H1 (cell line): ENCODE measurements around the gene CWC25. TPM values are rescaled to one million over a fixed set of nuclear protein-coding genes. Genes with fewer than 3 reads are reported as not detected.

ENCODE experiments used
- CTCF ChIA-PET: fragments of 300-600 bp; sonication (Branson Sonifier 250); formaldehyde crosslinking; loops from one replicate; lab custom pipeline; 2021; ENCODE audit not compliant: partially characterized antibody; lab: Charles Lee
- POLR2A ChIA-PET: fragments of 300-600 bp; sonication (Branson Sonifier 250); formaldehyde crosslinking; loops from one replicate; lab custom pipeline; 2021; ENCODE audit warnings: inconsistent platforms; ENCODE audit not compliant: partially characterized antibody; lab: Charles Lee
- DNase-seq, 2 experiments: peaks; one replicate each; pipeline versions ENCODE4 v3.0.0 to v3.0.0-alpha.2; 2010 to 2022; ENCODE audit warnings: low spot score in 2 of 2, low read depth in 1 of 2, mixed read lengths in 1 of 2
- FAIRE-seq: peaks from 2 replicates; lab custom pipeline; 2011; peaks lifted over from hg19 to GRCh38; lab: Jason Lieb, UNC
- H2AFZ ChIP-seq: 2 replicates; pipeline ENCODE4 v1.8.1; 2012; ENCODE audit warnings: low read length, inconsistent platforms
- H2AK5ac ChIP-seq: 2 replicates; pipeline ENCODE4 v1.6.1; 2013; ENCODE audit warnings: low read depth, low read length
- H2BK120ac ChIP-seq: replicated peaks from 2 replicates; pipeline ENCODE3; 2013; ENCODE audit warnings: low read depth, low read length, inconsistent platforms
- H2BK12ac ChIP-seq: 2 replicates; pipeline ENCODE4 v1.6.1; 2013; ENCODE audit warnings: low read depth, low read length
- H2BK15ac ChIP-seq: 2 replicates; pipeline ENCODE4 v1.6.1; 2013; ENCODE audit warnings: low read length
- H2BK20ac ChIP-seq: 2 replicates; pipeline ENCODE4 v1.6.1; 2013; ENCODE audit warnings: low read length
- H2BK5ac ChIP-seq: 2 replicates; pipeline ENCODE4 v1.6.1; 2013; ENCODE audit warnings: low read depth, low read length
- H3K14ac ChIP-seq: 2 replicates; pipeline ENCODE4 v1.6.1; 2013; ENCODE audit warnings: inconsistent platforms; ENCODE audit not compliant: insufficient read length
- H3K18ac ChIP-seq: 2 replicates; pipeline ENCODE4 v1.6.1; 2013; ENCODE audit warnings: low read length; ENCODE audit errors: extremely low read depth
- H3K23ac ChIP-seq: 2 replicates; pipeline ENCODE4 v1.6.1; 2013; ENCODE audit warnings: inconsistent platforms; ENCODE audit not compliant: insufficient read length
- H3K23me2 ChIP-seq: 2 replicates; pipeline ENCODE4 v1.6.1; 2013; ENCODE audit warnings: low read depth, low read length
- H3K27ac ChIP-seq: 2 replicates; pipeline ENCODE4 v1.6.1; 2011; ENCODE audit warnings: low read depth, low read length, inconsistent platforms
- H3K27me3 ChIP-seq, 4 experiments: replicated peaks in 1 of 4; 1 replicate in 1 of 4; 2 replicates in 3 of 4; pipeline versions ENCODE4 v1.6.1 to v1.8.1; 2011 to 2013; ENCODE audit warnings: low read length in 3 of 4, mild to moderate bottlenecking in 3 of 4, inconsistent platforms in 2 of 4, mixed read lengths in 2 of 4, moderate library complexity in 1 of 4; ENCODE audit not compliant: control insufficient read depth in 3 of 4, insufficient read depth in 3 of 4; ENCODE audit errors: extremely low read depth in 1 of 4
- H3K36me3 ChIP-seq, 4 experiments: 2 replicates each; pipeline versions ENCODE4 v1.6.1 to v1.8.1; 2011 to 2013; ENCODE audit warnings: mild to moderate bottlenecking in 4 of 4, low read length in 3 of 4, moderate library complexity in 2 of 4, control low read depth in 1 of 4, inconsistent platforms in 1 of 4; ENCODE audit not compliant: insufficient read depth in 4 of 4, control insufficient read depth in 2 of 4
- H3K4ac ChIP-seq: replicated peaks from 2 replicates; pipeline ENCODE3; 2013; ENCODE audit warnings: low read length, low read depth, mixed read lengths, inconsistent platforms; ENCODE audit not compliant: insufficient read length
- H3K4me1 ChIP-seq, 4 experiments: replicated peaks in 1 of 4; 1 replicate in 1 of 4; 2 replicates in 3 of 4; pipeline versions ENCODE4 v1.6.1 to v1.8.1; 2011 to 2013; ENCODE audit warnings: low read length in 3 of 4, inconsistent platforms in 2 of 4, mixed read lengths in 1 of 4; ENCODE audit not compliant: insufficient read depth in 4 of 4, control insufficient read depth in 3 of 4
- H3K4me2 ChIP-seq, 2 experiments: 2 replicates each; pipeline versions ENCODE4 v1.6.1 to v1.8.1; 2011 to 2013; ENCODE audit warnings: low read depth in 2 of 2, low read length in 2 of 2, control low read depth in 1 of 2, inconsistent platforms in 1 of 2, mild to moderate bottlenecking in 1 of 2; ENCODE audit not compliant: insufficient read depth in 1 of 2
- H3K4me3 ChIP-seq, 4 experiments: fragments of 200-600, 300-600 bp in 1 of 4; sonication (generic), shearing (Covaris generic), sonication (Bioruptor Twin) in 1 of 4; 2 replicates each; pipeline versions ENCODE4 v1.5.1 to v1.8.1; 2011 to 2016; ENCODE audit warnings: low read length in 4 of 4, low read depth in 3 of 4, control low read depth in 2 of 4, inconsistent platforms in 2 of 4, mild to moderate bottlenecking in 2 of 4, mixed read lengths in 1 of 4, moderate library complexity in 1 of 4; ENCODE audit not compliant: insufficient read depth in 2 of 4; ENCODE audit errors: extremely low read depth in 1 of 4
- H3K56ac ChIP-seq: replicated peaks from 2 replicates; pipeline ENCODE3; 2013; ENCODE audit warnings: low read depth, mild to moderate bottlenecking, mixed read lengths, low read length, inconsistent platforms; ENCODE audit not compliant: insufficient read length
- H3K79me1 ChIP-seq: 2 replicates; pipeline ENCODE4 v1.6.1; 2013; ENCODE audit warnings: low read depth, low read length, control low read depth
- H3K79me2 ChIP-seq, 2 experiments: 2 replicates each; pipeline versions ENCODE4 v1.6.1 to v1.8.1; 2012 to 2013; ENCODE audit warnings: low read length in 2 of 2, mild to moderate bottlenecking in 2 of 2, inconsistent platforms in 1 of 2; ENCODE audit not compliant: insufficient read depth in 2 of 2, control insufficient read depth in 1 of 2
- H3K9ac ChIP-seq, 4 experiments: replicated peaks in 1 of 4; 1 replicate in 1 of 4; 2 replicates in 3 of 4; pipeline versions ENCODE4 v1.6.1 to v1.8.1; 2011 to 2013; ENCODE audit warnings: low read depth in 3 of 4, low read length in 3 of 4, control low read depth in 2 of 4, mild to moderate bottlenecking in 2 of 4, moderate library complexity in 2 of 4, inconsistent platforms in 1 of 4; ENCODE audit errors: extremely low read depth in 1 of 4
- H3K9me3 ChIP-seq, 2 experiments: 2 replicates each; pipeline versions ENCODE4 v1.6.1 to v1.8.1; 2012 to 2013; ENCODE audit warnings: mild to moderate bottlenecking in 2 of 2, moderate library complexity in 2 of 2, control low read depth in 1 of 2, inconsistent platforms in 1 of 2, low read depth in 1 of 2, low read length in 1 of 2, mixed read lengths in 1 of 2; ENCODE audit not compliant: insufficient read depth in 2 of 2
- H4K20me1 ChIP-seq, 2 experiments: replicated peaks in 1 of 2; 2 replicates each; pipeline versions ENCODE3 to v1.8.1; 2011 to 2013; ENCODE audit warnings: inconsistent platforms in 2 of 2, low read length in 2 of 2, mild to moderate bottlenecking in 1 of 2; ENCODE audit not compliant: insufficient read depth in 2 of 2, control insufficient read depth in 1 of 2
- H4K5ac ChIP-seq: 2 replicates; pipeline ENCODE4 v1.6.1; 2013; ENCODE audit warnings: low read length, low read depth, mixed read lengths, inconsistent platforms; ENCODE audit not compliant: insufficient read length
- H4K8ac ChIP-seq: 2 replicates; pipeline ENCODE4 v1.8.0; 2013; ENCODE audit warnings: mild to moderate bottlenecking, moderate library complexity, low read length, inconsistent platforms; ENCODE audit not compliant: insufficient read depth; ENCODE audit errors: extremely low read depth
- H4K91ac ChIP-seq: replicated peaks from 2 replicates; pipeline ENCODE3; 2013; ENCODE audit warnings: low read length, mixed read lengths, inconsistent platforms; ENCODE audit not compliant: insufficient read length
- CTCF ChIP-seq, 3 experiments: IDR thresholded peaks; 1 replicate in 2 of 3; 2 replicates in 1 of 3; pipeline versions ENCODE4 v1.5.1 to v1.6.1; 2011; ENCODE audit warnings: low read length in 3 of 3, mild to moderate bottlenecking in 3 of 3, inconsistent platforms in 2 of 3, low read depth in 1 of 3, moderate library complexity in 1 of 3; ENCODE audit not compliant: insufficient read depth in 1 of 3; ENCODE audit errors: control extremely low read depth in 1 of 3
- RAD21 ChIP-seq, 2 experiments: IDR thresholded peaks in 1 of 2; conservative IDR thresholded peaks in 1 of 2; 2 replicates each; pipeline ENCODE4 v1.6.1; 2011; ENCODE audit warnings: low read depth in 2 of 2, low read length in 2 of 2, improper control_type of control experiment in 1 of 2, inconsistent platforms in 1 of 2, mild to moderate bottlenecking in 1 of 2, moderate library complexity in 1 of 2
- SAP30 ChIP-seq: fragments of 300-600 bp; sonication (generic); IDR thresholded peaks from 2 replicates; pipeline ENCODE4 v1.7.1; 2012; ENCODE audit warnings: low read length, moderate library complexity, mild to moderate bottlenecking, inconsistent platforms; ENCODE audit not compliant: insufficient read depth, insufficient replicate concordance
- WGBS, 2 experiments: shearing (Covaris generic) in 1 of 2; methylation state at CpG; one replicate each; pipeline versions ENCODE4 v1.1.6 to v1.1.7; 2013 to 2015; ENCODE audit warnings: low lambda C conversion rate in 2 of 2, mixed read lengths in 2 of 2, inconsistent platforms in 1 of 2, low coverage in 1 of 2, missing lambda C conversion rate in 1 of 2; ENCODE audit not compliant: insufficient replicate concordance in 2 of 2, insufficient coverage in 1 of 2, insufficient read length in 1 of 2; ENCODE audit errors: extremely low coverage in 1 of 2, missing lambda C conversion rate in 1 of 2; 5-methylcytosine and 5-hydroxymethylcytosine counted together
- polyA plus RNA-seq, 7 experiments: library from polyadenylated mRNA; depleted of rRNA in 3 of 7; stranded (reverse) in 5 of 7; unstranded in 2 of 7; fragments of >200 nt in 5 of 7; fragments of 200-250 nt in 2 of 7; gene quantifications; 1 replicate in 5 of 7; 2 replicates in 1 of 7; 4 replicates in 1 of 7; pipeline versions ENCODE4 v1.2.1 to v1.2.3, GENCODE V29; 2011 to 2013; ENCODE audit warnings: missing spikeins in 2 of 7, mixed read lengths in 2 of 7
- total RNA-seq: library from RNA; stranded (reverse); fragmentation: NEBNext Ultra II Directional; extraction: Animal tissue kit (Norgen Biotek cat#: 25700); gene quantifications from 2 replicates; pipeline ENCODE4 v1.2.1, GENCODE V29; 2021

The CWC25 gene
- total and polyA plus RNA-seq, 2 of the 8 experiments (the other 6 are each of a cell fraction or from before 2014, with no cell fraction given): 11.1 to 13.1 TPM

- TF ChIP-seq RAD21 (IDR thresholded peaks at IDR 0.05 in 1 of 2, conservative IDR thresholded peaks at IDR 0.05 in 1 of 2; ENCODE audit: low read depth in 2 of 2, low read length in 2 of 2): 0 out of 4 replicates have a peak, but pooled peaks of 1 of the 2 experiments have one; percentile 4
- TF ChIP-seq CTCF (IDR thresholded peaks at IDR 0.05; ENCODE audit: control extremely low read depth in 1 of 3, insufficient read depth in 1 of 3, low read depth in 1 of 3, low read length in 3 of 3): peak in 2 of 3 experiments; percentile 27 to 32; a peak in 3 of 4 replicates
- no peak for TF ChIP-seq SAP30
- TF ChIP-seq, all 59 proteins: peak for 2
- no peak for FAIRE-seq
- H3K4ac ChIP-seq: no peak overlapping the region
- no peak overlapping the region for H2BK120ac ChIP-seq
- H2AFZ ChIP-seq: no peak overlapping the region
- 94% methylated on average over 3 of the region's 3 CpGs; no CpG with 5 or more reads in 1 of the 2 experiments for WGBS, 2 experiments
- no peak overlapping the region for H2BK12ac ChIP-seq
- peaks cover 0 to 12% of the 10 kb centered on the region in 2 experiments for H4K20me1 ChIP-seq
- no peak overlapping the region; a peak in 1 of 7 replicates for H3K9ac ChIP-seq
- no peak overlapping the region for H3K4me3 ChIP-seq
- H3K79me1 ChIP-seq: no peaks in the 10 kb centered on the region; the same call in 1 of the 2 replicates
- H3K14ac ChIP-seq: no peak overlapping the region
- no peaks in the 10 kb centered on the region for H3K4me1 ChIP-seq
- H3K27me3 ChIP-seq: no peaks in the 10 kb centered on the region
- DNase-seq: no peak
- no peaks in the 10 kb centered on the region for H3K79me2 ChIP-seq
- no peak overlapping the region for H3K27ac ChIP-seq
- H4K8ac ChIP-seq: no peak overlapping the region
- no peak overlapping the region for H3K18ac ChIP-seq
- no peaks in the 10 kb centered on the region for H3K23me2 ChIP-seq
- no peak overlapping the region for H3K4me2 ChIP-seq
- no peaks in the 10 kb centered on the region for H3K9me3 ChIP-seq
- no peak overlapping the region for H4K5ac ChIP-seq
- H2BK5ac ChIP-seq: no peak overlapping the region
- ChIA-PET CTCF (interaction anchor here (0.7 kb wide), 1 partner anchor 269 kb away, joined by 3 read pairs; no protein-coding TSS in a partner anchor), POLR2A (no interaction called here)
- H4K91ac ChIP-seq: no peak overlapping the region
- H3K36me3 ChIP-seq: peaks cover 17 to 78% (median 61%) of the 10 kb centered on the region in 4 experiments; a peak in 7 of 8 replicates
- no peak overlapping the region for H3K56ac ChIP-seq
- H2BK20ac ChIP-seq: no peak overlapping the region
- no peak overlapping the region for H2AK5ac ChIP-seq
- no peak overlapping the region for H2BK15ac ChIP-seq
- H3K23ac ChIP-seq: no peak overlapping the region
Observed at GRCh38 chr17:38783227-38783626, 41.9 kb downstream of the CWC25 start.
